A204.1 (cell line): ENCODE measurements around the gene CNTN6.
A peak's percentile ranks its signal among the peaks of the same experiment; 100 is the strongest.

ENCODE experiments used
- FAIRE-seq: peaks from 2 replicates; lab custom pipeline; 2012; peaks lifted over from hg19 to GRCh38; lab: Jason Lieb, UNC

The CNTN6 gene

GRCh38 chr3:1423566-1424089 is 330.8 kb downstream of the CNTN6 start:
- no peak for FAIRE-seq

DNA sequence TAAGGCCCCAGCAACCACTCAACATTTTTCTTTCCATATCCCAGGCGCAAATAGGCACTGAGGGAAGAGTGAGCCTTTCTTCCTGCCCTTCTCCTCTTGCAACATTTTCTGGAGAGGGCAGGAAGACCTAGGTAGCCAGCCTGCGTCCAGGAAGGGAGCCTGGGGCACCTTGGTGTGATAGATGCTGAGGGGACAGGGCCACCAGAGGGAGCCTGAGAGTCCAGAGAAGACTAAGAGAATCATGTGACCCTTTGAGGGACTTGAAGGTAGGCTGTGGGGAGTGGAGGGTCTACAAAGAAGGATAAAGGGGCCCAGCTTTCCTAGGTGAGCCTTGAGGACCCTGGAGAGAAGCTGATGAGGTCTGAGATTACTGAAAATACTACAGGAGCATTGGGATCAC is 346.6 kb downstream of the CNTN6 start:
- no peak for FAIRE-seq

DNA sequence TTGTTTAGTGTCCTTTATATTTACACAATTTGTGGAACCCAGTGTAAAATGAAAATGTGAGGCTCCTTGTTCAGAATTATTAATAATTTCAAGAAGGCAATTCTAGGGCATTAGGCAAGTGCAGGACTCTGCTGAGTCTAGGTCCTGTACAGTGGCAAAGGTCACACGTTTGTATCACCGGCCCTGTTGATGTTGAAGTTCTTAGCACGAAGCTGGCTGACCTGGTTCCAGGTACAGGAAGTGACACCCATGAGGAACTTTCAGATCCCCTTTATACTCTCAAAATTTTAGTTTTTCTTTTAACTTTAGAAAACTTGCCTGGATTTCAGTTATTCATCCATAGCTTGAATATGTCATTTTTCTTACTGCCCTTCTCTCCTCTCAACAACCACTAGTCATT is 349.4 kb downstream of the CNTN6 start:
- no peak for FAIRE-seq

GRCh38 chr3:1444195-1444594 is 351.4 kb downstream of the CNTN6 start:
- FAIRE-seq, result no peak

DNA sequence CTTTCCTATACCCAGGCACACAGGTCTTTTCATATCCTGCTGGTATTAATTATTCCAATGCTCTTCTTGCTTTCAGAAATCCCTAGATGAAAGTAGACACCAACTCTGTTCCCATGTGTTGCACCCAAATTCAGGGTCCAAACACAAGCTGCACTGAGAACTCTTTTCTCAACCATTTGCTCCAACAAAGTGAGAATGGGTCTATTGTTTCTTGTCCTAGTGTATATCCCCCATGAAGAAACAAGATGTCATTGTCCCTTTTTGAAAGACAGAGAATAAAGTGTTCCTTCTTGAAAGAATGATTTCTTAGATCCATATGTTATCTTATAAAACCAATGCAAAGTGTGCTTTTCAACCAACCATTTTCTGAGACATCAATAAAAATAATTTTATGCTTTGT is 353.7 kb downstream of the CNTN6 start:
- no peak for FAIRE-seq

DNA sequence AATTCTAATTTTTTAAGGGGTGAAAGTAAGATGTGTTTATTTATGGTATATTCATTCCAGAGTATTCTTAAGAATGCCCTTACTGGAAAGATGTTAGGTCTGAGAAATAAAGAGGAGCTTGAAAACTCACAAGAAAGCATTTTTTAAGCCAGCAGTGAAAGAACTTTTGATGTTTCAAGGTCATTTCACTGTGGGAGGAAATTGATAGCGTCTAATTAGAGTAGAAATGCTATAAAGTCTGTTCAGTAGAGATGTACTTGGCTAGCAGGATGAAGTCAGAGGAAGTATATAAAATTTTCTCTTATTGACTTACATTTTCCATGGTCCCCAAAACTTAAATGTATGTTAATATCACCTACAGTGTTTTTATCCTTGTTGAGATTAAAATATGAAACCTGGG is 354.6 kb downstream of the CNTN6 start:
- no peak for FAIRE-seq

DNA sequence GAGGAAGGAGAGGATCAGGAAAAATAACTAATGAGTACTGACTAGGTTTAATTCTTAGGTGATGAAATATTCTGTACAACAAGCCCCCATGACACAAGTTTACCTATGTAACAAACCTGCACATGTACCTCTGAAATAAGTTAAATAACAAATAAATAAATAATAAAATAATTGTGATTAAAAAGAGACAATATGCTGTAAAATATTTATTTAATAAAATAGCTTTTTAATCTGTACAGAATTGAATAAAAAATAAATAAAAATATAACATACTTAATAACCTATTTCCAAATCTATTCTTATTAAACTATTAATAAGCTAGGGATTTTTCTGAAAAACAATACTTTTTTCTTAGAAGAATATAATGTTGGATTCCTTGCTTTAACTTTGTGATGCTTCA is 355.6 kb downstream of the CNTN6 start:
- FAIRE-seq, result peak; percentile 79
